ENCODE results near the gene TFCP2L1. TPM values are rescaled to one million over a fixed set of nuclear protein-coding genes. Genes with fewer than 3 reads are reported as not detected.

TFCP2L1 gene
- total and polyA plus RNA-seq, 2 of the 4 experiments (the other 2 are of a cell fraction): not detected

DNA sequence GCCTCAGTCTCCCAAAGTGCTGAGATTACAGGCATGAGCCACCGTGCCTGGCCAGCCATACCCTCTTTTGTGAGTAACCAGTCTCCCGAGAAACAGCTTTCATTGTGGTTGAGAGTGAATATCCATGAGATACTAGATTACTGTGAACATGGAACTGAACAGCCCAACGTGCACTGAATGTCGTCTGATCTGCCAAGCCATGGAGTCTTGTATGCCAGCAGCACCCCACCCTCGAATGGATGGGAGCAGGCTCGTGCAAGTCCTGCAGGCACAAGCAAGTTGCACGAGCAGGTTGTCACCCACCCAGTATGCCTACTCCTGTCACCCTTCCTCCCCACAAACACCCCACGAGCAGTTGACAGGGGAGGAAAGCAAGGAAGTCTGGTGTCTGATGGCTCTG is 36.5 kb upstream of the TFCP2L1 start:
- POLR2A ChIA-PET (ENCODE audit: unreplicated experiment): no interaction called here
- no peaks in the 10 kb centered on the region for H3K36me3 ChIP-seq (ENCODE audit: control insufficient read depth, insufficient read depth, low read length)
- no peak overlapping the region for H2AFZ ChIP-seq (replicated peaks; ENCODE audit: low read length, poor library complexity)
- no peak overlapping the region for H2AK9ac ChIP-seq (replicated peaks; ENCODE audit: low read depth, low read length, poor library complexity)
- H2AK5ac ChIP-seq (ENCODE audit: low read depth, low read length): no peak overlapping the region
- no peaks in the 10 kb centered on the region for H3K9me1 ChIP-seq (ENCODE audit: insufficient read depth, low read length)
- H4K5ac ChIP-seq (ENCODE audit: low read depth, low read length): no peak overlapping the region
- H3K18ac ChIP-seq (ENCODE audit: low read depth, low read length): no peak overlapping the region
- H3K27ac ChIP-seq (ENCODE audit: insufficient read depth, low read length): no peak overlapping the region
- dilution Hi-C loops (cut with HindIII; ENCODE audit: low sequenced_read_pairs, unreplicated experiment) (no loop called here), in situ Hi-C loops (cut with MboI; ENCODE audit: low sequenced_read_pairs) (no loop called here), intact Hi-C loops (cut with micrococcal nuclease) (no loop called here)
- no peaks in the 10 kb centered on the region for H3K9me3 ChIP-seq (ENCODE audit: control insufficient read depth, insufficient read depth, low read length)
- H4K20me1 ChIP-seq (ENCODE audit: insufficient read depth, low read length): no peaks in the 10 kb centered on the region
- H4K91ac ChIP-seq (ENCODE audit: insufficient read depth, low read depth, low read length): no peak overlapping the region
- H2BK15ac ChIP-seq (ENCODE audit: low read depth, low read length): no peak overlapping the region
- H3K9ac ChIP-seq (ENCODE audit: low read depth, low read length): no peak overlapping the region
- no peak overlapping the region for H3K14ac ChIP-seq (replicated peaks; ENCODE audit: low read depth, low read length)
- no peak overlapping the region for H3K4me2 ChIP-seq (ENCODE audit: low read depth, low read length)
- CTCF ChIA-PET: interaction anchor here (0.6 kb wide), 1 partner anchor 211 kb away, joined by 3 read pairs; no protein-coding TSS in a partner anchor
- DNase-seq: no peak
- no peaks in the 10 kb centered on the region for H3K4me1 ChIP-seq (ENCODE audit: control insufficient read depth, insufficient read depth, low read length)
- no peak overlapping the region for H3K23ac ChIP-seq (ENCODE audit: low read depth, low read length)
- 50% methylated on average over 2 of the region's 8 CpGs; no CpG with 5 or more reads in 1 of the 2 experiments for WGBS, 2 experiments (ENCODE audit: extremely low coverage in 2 of 2, insufficient read length in 1 of 2)
- H2BK120ac ChIP-seq (ENCODE audit: low read depth, low read length): no peak overlapping the region
- H3K4me3 ChIP-seq (ENCODE audit: insufficient read depth, low read depth, low read length): no peak overlapping the region
- no peak overlapping the region for H3K56ac ChIP-seq (ENCODE audit: extremely low read depth, insufficient read depth, low read length)
- no peak overlapping the region for H2BK20ac ChIP-seq (ENCODE audit: low read depth, low read length)
- peaks cover 16% of the 10 kb centered on the region for H3K27me3 ChIP-seq (ENCODE audit: control insufficient read depth, insufficient read depth, low read length)
- H3K79me1 ChIP-seq (ENCODE audit: low read depth in 1 of 2, low read length in 2 of 2): no peaks in the 10 kb centered on the region
- no peak for ATAC-seq (ENCODE audit: low read depth)
- TF ChIP-seq CTCF (conservative IDR thresholded peaks at IDR 0.05; ENCODE audit: low read depth, low read length) (no peak), RCOR1 (IDR thresholded peaks at IDR 0.05; ENCODE audit: insufficient replicate concordance, low read length) (no peak), SMC3 (IDR thresholded peaks at IDR 0.05; ENCODE audit: low read depth, low read length) (no peak), RFX5 (IDR thresholded peaks at IDR 0.05; ENCODE audit: low read depth, low read length) (no peak), ELK1 (IDR thresholded peaks at IDR 0.05; ENCODE audit: borderline replicate concordance, low read depth, low read length) (no peak), CHD1 (IDR thresholded peaks at IDR 0.05; ENCODE audit: low read depth, low read length) (no peak), BHLHE40 (IDR thresholded peaks at IDR 0.05; ENCODE audit: low read depth, low read length) (no peak), NFE2L2 (IDR thresholded peaks at IDR 0.05; ENCODE audit: low read depth, low read length) (no peak), RAD21 (IDR thresholded peaks at IDR 0.05; ENCODE audit: low read length) (no peak), FOS (IDR thresholded peaks at IDR 0.05; ENCODE audit: low read depth, low read length) (no peak)
- TF ChIP-seq, protein P1, sequence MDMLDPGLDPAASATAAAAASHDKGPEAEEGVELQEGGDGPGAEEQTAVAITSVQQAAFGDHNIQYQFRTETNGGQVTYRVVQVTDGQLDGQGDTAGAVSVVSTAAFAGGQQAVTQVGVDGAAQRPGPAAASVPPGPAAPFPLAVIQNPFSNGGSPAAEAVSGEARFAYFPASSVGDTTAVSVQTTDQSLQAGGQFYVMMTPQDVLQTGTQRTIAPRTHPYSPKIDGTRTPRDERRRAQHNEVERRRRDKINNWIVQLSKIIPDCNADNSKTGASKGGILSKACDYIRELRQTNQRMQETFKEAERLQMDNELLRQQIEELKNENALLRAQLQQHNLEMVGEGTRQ (IDR thresholded peaks at IDR 0.05; ENCODE audit: low read depth, low read length): no peak
- H2BK5ac ChIP-seq (ENCODE audit: low read depth, low read length, poor library complexity, severe bottlenecking): no peak overlapping the region
- H4K8ac ChIP-seq (ENCODE audit: low read depth in 2 of 2, low read length in 2 of 2): no peak overlapping the region
- no peak overlapping the region for H3K4ac ChIP-seq (ENCODE audit: low read depth, low read length)
- BruUV-seq (replicated peaks): no TSS peak
